Stimulated activated CD8-positive, alpha-beta memory T cell treated with anti-CD3 and anti-CD28 coated beads, Interleukin-4, amount 100 ng/mL, for 4 hours (primary cell): ENCODE results near the gene PLEKHA5.
"Not testable (repeated sequence)": the region's sequence is repeated elsewhere in the genome, so short reads cannot be mapped to it uniquely, and the experiment has no call there.

Source experiments
- DNase-seq, 2 donors: peaks; one replicate each; pipeline ENCODE4 v3.0.0-alpha.2; 2020; ENCODE audit warnings: low read depth in 2 of 2, low spot score in 1 of 2

Gene PLEKHA5

GRCh38 chr12:19227880-19228210, 98.3 kb downstream of the PLEKHA5 start:
- DNase-seq, result no peak

- not testable (repeated sequence) for DNase-seq
These were observed 99.5 kb downstream of the PLEKHA5 start for GRCh38 chr12:19229021-19229420.

GRCh38 chr12:19230299-19230866, 100.8 kb downstream of the PLEKHA5 start:
- no peak for DNase-seq

- DNase-seq, result no peak
These were observed 101.4 kb downstream of the PLEKHA5 start for GRCh38 chr12:19230896-19231295.

- DNase-seq, result no peak
These were observed 104.7 kb downstream of the PLEKHA5 start for GRCh38 chr12:19234171-19234704.

- no peak for DNase-seq
These were observed 105.7 kb downstream of the PLEKHA5 start for GRCh38 chr12:19234981-19235871.

GRCh38 chr12:19236656-19237055, 107.1 kb downstream of the PLEKHA5 start:
- DNase-seq, result no peak

- DNase-seq, result no peak
These were observed 109.0 kb downstream of the PLEKHA5 start for GRCh38 chr12:19238540-19238939.

GRCh38 chr12:19239102-19239501, 109.6 kb downstream of the PLEKHA5 start:
- DNase-seq, result no peak

GRCh38 chr12:19239616-19240234, 110.2 kb downstream of the PLEKHA5 start:
- no peak for DNase-seq

- no peak for DNase-seq
These were observed 113.0 kb downstream of the PLEKHA5 start for GRCh38 chr12:19242581-19242980.

- no peak for DNase-seq
These were observed 114.0 kb downstream of the PLEKHA5 start for GRCh38 chr12:19243551-19243950.

GRCh38 chr12:19244312-19244711, 114.8 kb downstream of the PLEKHA5 start:
- no peak for DNase-seq

GRCh38 chr12:19245106-19245505, 115.6 kb downstream of the PLEKHA5 start:
- DNase-seq, result no peak

- no peak for DNase-seq
These were observed 116.1 kb downstream of the PLEKHA5 start for GRCh38 chr12:19245666-19246065.

GRCh38 chr12:19246933-19247332, 117.4 kb downstream of the PLEKHA5 start:
- no peak for DNase-seq

- DNase-seq, result no peak
These were observed 119.5 kb downstream of the PLEKHA5 start for GRCh38 chr12:19248929-19249602.

GRCh38 chr12:19251481-19252132, 122.1 kb downstream of the PLEKHA5 start:
- no peak for DNase-seq

GRCh38 chr12:19260135-19260534, 130.6 kb downstream of the PLEKHA5 start:
- no peak for DNase-seq

GRCh38 chr12:19261773-19262172, 132.2 kb downstream of the PLEKHA5 start:
- DNase-seq, result no peak

GRCh38 chr12:19263672-19264071, 134.1 kb downstream of the PLEKHA5 start:
- no peak for DNase-seq
